Ureter (tissue), 1 donor: Measurements from ENCODE around the gene ACIN1. TPM values are rescaled to one million over a fixed set of nuclear protein-coding genes. Genes with fewer than 3 reads are reported as not detected.

Experiments used
- DNase-seq: peaks from one replicate; pipeline ENCODE4 v3.0.0-alpha.2; 2020; ENCODE audit warnings: low spot score
- total RNA-seq: library from RNA; stranded (reverse); gene quantifications from one replicate; pipeline ENCODE4 v1.2.4, GENCODE V29; 2023
- donor health status: DM: yes; HTN: yes; CAD: no.

Gene ACIN1
- total RNA-seq, 1 donor from 2014 or later: 229 TPM

DNA sequence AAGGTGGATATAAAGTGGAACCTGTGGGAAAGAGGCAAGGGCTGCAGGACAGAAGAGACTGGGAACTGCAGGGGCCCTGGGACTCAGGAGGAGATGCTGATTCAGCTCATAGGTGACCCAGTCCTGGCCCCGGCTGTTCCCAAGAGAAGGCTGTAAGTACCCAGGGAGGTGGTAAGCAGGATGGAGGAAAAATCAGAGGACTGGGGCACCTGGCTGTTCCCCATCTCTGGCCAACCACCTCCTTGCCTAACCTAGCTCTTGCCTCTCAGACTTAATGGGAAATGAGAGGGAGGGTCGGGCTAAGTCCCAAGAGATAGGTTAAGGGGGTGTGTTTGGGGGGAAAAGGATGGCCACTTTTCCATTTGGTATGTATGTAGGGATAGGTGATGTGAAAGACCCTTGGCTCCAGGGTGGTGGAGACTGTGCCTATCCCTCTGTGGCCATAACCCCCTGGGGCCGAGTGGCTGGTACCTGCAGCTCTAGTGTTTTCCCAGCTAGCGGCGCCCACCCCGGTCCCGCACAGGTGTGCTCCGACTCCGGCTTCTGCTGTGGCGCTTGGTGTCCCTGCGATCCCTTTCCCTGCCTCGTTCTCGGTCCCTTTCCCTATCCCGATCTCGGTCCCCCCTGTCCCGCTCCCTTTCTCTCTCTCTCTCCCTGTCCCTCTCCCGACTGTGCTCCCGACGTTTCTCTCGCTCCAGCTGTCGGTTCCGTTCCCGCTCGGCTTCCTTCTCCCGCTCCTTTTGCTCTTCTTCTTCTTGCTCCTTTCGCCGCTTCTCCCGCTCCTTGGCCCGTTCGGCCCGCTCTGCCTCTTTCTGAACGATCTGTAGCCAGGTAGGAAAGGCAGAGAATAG, 36.1 kb downstream of the ACIN1 start:
- no peak for DNase-seq

DNA sequence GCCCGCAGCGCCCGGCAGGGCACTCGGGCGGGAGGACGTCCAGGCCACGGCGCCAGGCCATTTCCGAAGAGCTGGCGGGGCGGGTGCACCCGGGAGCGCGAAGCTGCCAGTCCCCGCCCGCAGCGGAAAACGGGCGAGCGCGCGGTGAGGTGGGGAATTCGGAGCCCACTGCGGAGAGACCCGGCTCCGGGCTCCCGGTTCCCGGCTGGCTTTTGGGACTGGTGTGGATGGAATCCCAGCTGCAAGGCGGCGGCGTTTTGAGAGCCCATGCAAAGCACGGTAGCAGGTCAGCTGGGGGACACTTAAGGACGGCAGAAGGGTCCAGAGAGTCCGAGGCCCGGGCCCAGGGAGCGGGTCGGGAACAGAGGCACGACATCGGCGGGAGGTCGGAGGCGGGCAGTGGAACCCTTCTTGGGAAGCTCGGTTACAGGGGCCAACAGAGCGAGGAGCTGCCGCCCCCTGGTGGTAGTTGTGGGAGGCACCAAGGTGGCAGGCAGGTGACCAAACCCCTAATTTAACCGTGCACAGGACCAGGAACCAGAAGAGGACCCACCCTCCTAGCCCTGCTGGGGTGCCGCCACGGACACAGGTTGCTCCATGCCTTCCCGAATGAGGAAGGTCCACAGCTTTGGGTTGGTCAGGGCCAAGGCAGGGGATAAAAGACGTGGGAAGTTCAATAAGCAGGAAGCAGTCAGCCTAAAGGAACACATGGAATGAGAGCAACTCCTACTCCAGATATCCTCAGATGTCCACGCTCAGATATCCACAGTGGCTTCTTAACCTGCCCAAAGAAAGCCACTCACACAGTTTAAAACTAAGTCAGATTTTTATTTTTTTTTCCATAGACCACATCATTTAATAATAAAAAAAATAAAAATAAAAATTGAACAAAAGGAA, 36.9 kb downstream of the ACIN1 start:
- DNase-seq: peak; percentile 92

DNA sequence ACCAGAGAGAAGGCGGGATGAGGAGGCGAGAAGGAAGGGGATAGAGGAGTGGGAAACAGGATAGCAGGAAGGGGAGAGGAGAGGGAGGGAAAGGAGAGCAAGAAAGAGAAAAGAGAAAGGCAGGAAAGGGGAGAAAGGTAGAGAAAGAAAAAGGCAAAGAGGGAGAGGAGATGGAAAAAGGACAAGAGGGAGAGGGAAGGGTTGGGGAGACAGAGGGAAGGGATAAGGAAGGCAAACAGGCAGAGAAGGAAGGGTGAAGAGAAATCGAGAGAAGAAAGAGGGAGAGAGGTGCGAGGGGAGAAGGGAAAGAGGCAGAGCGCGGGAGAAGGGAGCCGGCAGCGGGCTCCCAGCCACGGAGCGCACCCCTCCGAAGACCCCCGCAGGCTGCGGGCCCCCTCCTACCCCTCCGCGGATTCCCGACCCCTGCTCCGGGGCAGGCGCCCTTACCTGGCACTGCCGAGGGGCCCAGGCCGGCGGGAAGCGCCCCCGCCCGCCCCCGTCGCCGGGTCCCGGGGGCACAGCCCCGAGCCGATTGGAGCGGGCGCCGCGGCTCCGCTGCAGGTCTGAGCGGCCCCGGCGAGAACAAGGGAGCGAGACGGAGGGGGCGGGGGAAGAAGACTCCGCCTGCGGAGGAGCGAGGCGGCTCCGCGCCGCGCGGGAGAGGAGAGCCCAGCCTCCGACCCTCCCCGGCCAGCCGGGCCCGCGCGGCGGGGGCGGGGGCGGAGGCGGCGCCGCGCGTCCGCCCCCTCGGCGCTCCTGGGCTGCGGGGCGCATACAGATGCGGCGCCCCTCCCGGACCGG, 37.8 kb downstream of the ACIN1 start, which contains the start of gene CDH24:
Gene CDH24 (minus strand): TSS at position 565 of the 801 bp plus-strand sequence. CDS start 1,787 bp downstream, outside the sequence.
- DNase-seq: peak; percentile 66

DNA sequence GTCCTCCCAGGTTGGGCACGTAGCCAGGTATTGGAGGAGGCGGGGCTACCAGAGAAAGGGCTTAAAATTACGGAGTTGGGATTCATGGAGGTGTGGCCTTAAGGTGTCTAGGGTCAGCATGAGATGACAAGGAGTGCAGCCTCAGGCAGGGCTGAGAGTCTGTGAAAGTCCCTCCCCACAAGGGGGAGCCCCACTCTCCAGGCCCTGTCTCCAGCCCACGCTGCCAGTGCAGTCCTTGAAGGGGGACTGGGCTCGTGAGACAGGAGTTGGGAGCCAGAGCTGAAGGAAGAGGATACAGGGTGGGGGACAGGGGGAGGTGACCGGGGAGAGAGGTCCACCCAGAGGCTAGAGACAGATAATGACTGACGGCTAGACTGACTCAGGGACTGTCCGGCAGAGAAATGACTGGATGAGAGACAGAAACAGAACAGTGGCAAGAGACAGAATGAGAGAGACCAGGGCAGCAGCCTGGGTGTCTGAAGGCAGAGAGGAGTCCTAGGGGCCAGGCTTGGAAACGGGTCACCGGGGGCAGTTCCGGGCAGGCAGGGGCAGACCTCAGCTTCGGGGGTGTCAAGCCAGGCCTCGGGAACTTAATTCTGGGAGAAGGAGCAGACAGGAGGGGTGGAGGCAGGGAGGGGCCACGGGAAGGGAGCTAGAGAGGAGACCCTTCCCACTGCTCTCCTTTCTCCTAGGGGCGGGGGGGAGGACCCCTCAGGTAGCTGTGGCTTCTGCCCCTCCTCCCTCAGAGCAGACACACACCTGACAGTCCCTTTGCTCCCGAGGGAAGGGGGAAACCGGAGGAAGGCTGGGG, 38.6 kb downstream of the ACIN1 start:
- no peak for DNase-seq

DNA sequence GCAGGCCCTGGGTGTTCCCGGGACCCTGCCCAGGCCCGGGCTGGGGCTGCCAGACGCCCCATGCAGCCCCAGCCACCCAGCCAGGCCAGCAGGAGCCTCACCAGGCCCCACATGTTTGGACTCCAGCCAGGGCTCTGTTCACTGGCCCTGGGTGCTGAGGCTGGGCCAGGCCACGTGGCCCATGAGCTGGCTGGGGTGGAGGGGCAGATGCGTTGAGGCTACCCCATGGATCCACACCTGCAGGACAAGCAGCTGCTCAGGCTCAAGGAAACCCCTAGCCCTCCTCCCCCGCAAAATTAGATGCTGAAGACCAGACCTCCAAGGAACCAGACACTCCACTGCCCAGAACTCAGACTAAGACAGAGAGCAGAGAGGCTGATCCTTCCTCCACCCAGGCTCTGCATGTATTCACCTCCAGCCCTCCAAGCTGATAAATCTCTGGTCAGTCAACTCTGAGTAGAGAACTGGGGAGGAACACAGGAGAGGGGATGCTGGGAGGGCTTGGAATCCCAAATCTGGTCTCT, 39.3 kb downstream of the ACIN1 start:
- DNase-seq: no peak

DNA sequence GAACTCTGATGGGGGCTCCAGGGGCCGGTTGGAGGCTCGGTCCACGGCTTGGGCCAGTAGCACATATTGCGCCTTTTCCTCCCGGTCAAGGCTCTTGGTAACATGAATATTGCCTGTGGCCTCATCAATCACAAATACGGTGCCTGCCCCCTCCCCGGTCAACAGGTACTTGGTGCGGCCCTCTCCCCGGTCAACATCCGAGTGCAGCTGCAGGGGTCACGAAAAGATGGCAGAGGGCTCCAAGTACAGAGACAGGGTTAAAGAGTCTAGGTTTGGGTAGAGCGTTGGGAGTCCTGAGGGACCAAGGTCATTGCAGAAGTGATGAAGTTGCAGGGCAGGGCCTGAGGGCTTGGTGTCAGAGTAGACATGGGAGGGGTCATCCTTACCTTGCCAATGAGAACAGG, 39.8 kb downstream of the ACIN1 start:
- no peak for DNase-seq

DNA sequence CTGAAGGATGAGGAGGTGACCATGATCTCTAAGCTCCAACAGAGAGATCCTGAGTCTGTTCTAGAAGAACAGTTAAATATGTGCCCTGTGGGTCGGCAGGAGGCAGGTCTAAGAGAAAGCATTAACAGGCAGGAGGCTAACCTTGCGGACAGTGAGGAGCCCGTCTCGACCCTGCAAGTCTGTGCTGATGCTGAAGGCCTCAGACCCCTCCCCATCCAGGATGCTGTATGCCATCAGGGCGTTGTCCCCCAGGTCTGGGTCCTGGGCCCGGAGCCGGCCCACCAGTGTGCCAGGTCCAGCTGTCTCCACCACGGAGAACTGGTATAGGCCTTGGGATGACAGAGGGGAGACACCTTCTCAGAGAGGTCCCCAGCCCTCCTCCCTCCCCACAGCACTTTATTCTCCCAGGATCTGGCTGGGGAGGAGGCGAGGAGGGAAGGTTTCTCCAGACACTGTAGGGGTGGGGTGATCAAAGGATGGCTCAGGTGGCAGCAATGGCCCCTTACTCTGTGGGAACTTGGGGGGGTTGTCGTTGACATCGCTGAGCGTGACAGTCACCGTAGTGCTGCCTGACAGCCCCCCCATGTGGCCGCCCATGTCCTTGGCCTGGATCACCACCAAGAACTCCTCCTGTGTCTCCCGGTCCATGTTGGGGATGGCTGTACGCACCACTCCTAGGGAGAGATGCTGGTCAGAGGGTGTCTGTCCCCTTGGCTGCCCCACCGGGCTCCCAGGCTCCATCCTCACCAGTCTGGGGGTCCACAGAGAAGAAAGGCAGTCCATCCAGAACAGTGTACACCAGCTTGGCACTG, 40.7 kb downstream of the ACIN1 start:
- no peak for DNase-seq

DNA sequence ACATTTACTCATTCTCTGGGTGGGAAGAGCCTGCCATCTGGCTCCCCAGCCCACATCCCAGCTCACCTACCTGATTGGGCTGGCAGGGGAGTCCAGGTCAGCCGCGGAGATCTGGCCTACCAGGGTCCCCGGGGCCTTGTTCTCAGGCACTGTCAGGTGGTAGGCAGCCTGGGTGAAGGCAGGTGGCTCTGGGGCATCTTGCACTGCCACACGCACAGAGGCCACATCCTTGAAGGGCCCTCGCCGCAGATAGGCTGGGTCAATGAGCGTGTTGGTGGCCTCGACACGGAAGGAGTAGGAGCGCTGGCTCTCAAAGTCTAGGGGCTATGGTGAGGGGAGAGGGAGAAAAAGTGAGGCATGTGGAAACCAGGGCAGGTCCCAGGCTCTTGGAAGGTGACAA, 41.5 kb downstream of the ACIN1 start:
- DNase-seq: no peak

DNA sequence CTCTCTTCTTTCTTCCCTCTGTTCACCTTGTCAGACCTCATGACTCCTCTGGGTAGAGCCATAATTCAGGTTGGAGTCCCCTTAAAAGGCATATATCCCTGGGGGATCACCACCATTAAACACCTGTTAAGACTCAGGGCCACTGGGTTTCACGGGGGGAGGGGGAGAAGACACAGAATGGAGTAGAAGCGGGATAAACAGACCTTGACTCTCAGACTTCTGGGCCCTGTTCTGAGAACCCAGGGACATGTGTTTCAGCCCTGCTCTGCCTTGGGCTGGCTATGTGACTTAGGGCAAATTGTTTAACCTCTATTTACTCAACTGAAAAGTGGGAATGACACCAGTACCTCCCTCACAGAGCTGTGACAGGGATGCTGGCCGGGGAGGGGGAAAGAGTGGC, 42.3 kb downstream of the ACIN1 start:
- no peak for DNase-seq

DNA sequence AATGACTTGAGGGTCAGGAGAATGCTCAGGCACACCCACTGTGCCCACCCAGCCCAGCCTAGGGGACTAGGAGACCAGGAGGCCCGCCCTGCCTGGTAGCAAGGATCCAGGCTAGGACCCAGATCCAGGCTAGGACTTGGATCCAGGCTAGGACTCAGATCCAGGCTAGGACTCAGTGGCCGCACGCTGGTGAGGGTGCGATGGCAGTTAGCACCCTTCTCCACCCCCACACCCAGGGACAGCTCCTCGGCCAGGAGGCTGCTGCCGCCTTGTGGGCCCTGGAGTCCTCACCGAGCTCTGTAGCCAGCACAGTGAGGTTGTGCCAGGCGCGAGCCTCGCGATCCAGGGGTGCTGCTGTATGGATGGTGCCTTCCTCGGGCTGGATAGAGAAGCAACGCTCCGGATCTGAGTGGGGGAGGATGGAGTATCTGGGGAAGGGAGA, 42.7 kb downstream of the ACIN1 start:
- no peak for DNase-seq

DNA sequence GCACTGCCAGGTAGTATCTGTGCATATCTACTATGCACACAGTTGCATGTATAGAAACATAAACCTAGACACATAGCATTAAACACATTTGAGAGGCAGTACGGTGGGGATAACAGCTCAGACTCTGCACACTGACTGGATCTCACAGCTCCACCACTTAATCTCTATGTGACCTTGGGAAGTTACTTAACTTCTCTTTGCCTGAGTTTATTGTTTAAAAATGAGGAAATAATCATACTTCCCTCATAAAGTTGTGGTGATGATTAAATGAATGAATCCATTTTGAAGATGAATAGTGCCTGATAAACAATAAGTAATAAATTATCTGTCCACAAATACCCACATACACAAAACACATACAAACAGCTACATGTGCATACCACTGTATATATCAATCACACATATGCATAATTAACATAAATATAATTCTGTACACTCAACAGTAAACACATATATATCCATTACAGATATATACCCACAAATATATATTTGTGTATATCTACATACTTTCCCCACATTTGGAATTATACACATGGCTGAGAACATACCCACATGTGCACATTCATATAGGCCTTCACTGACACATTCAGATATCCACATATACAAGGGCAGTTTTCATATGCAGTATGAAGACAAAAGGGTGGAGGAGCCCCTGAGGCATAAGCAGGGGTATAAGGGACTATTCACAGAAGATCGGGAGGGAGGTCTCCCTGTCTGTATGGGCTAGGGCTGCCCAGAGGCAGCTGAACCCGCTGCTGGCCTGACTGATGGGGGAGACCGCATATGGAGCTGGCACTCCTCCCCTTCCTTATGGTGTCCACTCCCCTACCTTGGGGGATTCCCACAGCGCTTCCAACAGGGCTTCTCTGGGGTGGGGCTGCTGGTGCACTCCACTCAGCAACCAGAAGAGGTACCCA, 43.5 kb downstream of the ACIN1 start:
- no peak for DNase-seq

DNA sequence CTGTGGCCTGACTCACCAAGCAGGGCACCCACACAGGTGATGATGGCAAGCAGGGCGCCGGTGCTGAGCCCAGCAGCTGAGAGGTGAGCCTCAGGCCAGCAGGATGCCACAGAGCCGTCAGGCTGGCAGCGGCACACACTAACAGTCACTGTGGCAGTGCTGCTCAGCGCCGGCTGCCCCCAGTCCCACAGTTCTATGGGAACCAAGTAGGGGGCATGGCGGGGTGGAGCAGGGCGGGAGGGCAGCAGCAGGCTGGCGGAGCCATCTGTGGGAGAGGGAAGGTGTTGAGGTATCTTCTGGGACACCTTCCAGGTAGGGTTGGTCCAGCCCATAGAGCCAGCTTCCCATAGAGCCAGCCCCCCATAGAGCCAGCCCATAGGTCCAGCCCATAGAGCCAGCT, 45.9 kb downstream of the ACIN1 start:
- no peak for DNase-seq

DNA sequence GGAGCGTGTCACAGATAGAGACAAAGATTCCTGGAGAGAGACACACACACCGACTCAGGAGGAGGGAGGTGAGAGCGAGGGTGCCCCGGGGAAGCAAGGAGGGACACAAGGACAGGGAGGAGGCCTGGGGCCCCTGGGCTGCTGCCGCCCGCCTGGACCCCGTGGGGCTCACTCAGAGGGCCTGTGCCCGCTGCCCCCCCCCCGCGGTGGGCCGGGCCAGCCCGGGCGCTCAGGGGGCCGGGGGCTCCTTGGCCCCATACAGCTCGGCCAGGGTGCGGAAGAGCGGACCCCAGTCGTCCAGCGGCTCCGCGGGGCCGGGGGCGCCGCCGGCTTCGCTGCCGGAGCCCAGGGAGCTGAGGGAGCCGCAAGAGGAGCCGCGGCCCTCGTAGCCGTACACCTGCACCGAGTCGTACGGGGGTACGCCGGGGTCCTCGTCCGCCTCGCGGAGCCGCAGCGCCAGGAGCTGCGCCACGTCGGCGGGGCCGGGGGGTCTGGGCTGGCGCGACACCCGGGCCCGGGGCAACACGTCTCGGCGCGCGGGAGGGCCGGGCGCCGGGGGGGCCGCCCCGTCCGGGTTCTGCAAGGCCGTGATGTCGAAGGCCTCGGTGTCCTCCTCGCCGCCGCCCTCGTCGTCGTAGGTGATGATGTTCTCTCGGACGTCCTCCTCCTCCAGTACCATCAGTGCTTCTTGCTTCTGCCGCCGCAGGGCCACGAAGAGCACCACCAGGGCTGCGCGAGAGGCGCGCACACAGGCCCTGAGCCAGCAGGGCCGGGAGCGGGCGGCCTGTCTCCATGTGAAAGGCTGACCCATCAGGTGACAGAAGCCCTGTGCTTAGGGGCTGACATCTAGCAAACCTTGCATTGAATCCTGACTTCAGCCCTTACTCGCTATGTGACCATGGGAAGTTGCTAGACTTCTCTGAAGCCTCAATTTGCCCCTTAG, 46.9 kb downstream of the ACIN1 start:
- no peak for DNase-seq

DNA sequence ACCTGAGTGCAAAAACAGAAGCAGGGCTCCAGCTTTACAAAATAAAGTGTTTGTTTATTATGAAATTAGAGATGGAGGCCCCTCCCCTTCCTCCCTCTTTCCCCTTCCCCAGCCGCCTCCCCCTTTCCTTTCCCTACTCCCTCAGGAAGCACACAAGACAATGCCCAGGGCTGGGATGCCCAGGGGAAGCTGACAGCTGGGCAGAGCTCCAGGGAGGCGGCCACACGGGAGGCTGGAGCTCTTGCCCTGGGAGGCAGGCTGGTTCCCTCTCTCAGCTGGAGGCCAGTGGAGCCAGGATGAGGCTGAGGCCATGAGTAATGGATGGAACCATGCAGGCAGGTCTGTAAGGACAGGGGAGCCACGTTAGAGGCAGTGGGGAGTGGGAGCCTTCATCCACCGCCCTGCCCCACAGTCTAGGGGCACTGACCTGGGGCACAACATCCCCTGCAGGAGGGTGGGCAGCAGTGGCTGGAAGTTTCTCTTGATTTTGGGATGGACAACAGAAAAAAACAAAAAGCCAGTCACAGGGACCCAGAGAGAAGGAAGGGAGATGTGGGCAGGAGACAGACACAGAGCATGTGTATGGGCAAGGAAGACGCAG, 47.8 kb downstream of the ACIN1 start:
- DNase-seq: no peak

DNA sequence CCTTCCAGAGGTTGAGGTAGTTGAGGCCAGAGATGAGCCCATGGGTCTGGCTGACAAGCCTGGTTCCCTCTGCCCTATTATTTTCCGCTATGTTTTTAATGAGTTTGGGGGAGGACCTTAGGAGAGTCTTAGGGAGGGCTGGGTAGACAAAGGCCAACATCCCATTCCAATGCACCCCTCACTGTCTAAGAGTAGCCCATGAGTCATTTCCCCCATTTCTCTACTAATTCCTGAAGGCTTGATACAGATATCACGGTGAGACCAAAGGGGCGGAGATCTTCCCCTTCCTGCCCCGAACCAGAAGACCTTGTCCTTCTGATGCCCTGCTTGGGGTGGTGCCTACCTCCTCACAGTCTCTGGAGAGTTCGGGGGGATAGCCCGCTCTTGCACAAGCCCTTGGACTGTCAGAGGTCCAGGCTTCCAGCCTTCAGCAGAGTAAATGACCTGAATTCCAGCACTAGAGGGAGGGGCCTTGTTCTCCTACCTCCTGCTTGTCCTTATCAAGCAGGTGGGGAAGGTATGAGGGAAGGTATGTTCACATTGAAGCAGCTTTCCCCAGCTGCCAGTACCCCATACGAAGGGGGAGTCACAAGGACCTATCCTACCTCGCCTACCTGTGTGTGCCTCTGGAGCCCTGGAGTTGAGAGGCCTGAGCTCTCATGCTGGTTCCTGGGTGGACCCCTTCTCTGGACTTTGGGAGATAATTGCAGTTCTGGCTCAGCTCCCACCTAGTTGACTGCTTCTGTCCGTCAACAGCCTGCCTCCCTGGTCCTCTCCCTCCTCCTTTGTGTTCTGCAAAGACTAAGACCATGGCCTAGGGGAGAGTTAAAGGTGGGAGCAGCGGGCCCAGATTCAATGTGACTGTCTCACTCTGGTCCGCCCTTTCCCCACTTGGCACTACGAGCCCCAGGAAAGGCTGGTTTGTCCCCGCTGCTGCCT, 49.2 kb downstream of the ACIN1 start:
- DNase-seq: no peak

DNA sequence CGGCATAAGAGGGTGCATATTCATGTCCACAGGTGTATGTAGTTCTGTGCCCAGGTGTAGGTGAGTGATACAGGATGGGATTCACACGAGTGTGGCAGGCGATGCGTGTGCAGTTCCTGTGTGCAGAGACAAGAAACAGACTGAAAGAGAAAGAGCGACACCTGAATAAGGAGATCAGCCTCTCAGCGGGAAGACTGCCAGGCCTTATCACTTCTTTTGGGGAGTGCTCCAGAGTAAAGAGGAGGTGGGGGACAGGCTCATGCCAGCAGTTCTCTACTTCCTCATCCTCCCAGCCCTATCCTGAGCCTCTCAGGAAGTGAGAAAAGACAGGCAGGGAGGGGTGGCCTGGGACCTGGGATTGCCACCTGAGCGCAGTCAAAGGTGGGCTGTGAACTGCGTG, 50.1 kb downstream of the ACIN1 start:
- DNase-seq: no peak
